ENCODE data around the gene MPV17L2.

DNA sequence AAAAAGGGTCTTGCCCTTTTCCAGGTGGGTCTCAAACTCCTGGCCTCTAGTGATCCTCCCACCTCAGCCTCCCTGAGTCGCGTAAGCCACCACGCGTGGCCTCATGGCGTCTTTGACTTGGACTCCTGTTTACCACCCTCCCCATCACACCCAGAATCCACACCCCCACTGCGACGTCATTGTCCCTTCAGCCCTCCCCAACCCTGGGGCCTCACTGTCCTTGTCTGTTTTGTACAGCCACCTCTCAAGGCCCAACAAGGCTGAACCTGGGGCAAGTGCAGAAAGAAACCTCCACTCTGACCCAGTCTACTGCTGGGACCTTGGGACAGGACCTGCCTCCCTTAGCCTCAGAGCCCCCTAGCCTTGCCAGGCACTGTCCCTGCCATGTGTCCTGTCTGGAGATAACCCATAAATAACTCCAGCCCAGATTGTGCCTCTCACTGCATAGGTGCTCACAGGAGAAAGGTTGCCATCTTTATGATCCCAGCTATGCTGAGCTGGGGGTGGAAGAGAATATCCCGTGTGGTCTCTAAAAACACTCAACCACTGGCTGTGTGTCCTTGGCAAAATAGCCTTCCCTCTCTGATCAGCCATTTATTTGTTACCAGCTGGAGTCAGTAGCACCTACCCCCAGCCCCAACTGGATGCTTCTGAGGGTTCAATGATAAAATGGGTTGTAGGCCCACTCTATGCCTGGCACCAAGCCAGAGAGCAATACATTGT is 21.3 kb upstream of the MPV17L2 start:
- TF ChIP-seq, protein P1, sequence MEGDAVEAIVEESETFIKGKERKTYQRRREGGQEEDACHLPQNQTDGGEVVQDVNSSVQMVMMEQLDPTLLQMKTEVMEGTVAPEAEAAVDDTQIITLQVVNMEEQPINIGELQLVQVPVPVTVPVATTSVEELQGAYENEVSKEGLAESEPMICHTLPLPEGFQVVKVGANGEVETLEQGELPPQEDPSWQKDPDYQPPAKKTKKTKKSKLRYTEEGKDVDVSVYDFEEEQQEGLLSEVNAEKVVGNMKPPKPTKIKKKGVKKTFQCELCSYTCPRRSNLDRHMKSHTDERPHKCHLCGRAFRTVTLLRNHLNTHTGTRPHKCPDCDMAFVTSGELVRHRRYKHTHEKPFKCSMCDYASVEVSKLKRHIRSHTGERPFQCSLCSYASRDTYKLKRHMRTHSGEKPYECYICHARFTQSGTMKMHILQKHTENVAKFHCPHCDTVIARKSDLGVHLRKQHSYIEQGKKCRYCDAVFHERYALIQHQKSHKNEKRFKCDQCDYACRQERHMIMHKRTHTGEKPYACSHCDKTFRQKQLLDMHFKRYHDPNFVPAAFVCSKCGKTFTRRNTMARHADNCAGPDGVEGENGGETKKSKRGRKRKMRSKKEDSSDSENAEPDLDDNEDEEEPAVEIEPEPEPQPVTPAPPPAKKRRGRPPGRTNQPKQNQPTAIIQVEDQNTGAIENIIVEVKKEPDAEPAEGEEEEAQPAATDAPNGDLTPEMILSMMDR (IDR thresholded peaks at IDR 0.05) = no peak
- TF ChIP-seq POLR2A (IDR thresholded peaks at IDR 0.05) = no peak

All from adrenal gland (tissue), 5 donors.